ENCODE measurements around the gene MYADML2. TPM values are rescaled to one million over a fixed set of nuclear protein-coding genes. Genes with fewer than 3 reads are reported as not detected.

Gene MYADML2
- total RNA-seq, 2 experiments from 2014 or later: 0.19 TPM; not detected in 1

DNA sequence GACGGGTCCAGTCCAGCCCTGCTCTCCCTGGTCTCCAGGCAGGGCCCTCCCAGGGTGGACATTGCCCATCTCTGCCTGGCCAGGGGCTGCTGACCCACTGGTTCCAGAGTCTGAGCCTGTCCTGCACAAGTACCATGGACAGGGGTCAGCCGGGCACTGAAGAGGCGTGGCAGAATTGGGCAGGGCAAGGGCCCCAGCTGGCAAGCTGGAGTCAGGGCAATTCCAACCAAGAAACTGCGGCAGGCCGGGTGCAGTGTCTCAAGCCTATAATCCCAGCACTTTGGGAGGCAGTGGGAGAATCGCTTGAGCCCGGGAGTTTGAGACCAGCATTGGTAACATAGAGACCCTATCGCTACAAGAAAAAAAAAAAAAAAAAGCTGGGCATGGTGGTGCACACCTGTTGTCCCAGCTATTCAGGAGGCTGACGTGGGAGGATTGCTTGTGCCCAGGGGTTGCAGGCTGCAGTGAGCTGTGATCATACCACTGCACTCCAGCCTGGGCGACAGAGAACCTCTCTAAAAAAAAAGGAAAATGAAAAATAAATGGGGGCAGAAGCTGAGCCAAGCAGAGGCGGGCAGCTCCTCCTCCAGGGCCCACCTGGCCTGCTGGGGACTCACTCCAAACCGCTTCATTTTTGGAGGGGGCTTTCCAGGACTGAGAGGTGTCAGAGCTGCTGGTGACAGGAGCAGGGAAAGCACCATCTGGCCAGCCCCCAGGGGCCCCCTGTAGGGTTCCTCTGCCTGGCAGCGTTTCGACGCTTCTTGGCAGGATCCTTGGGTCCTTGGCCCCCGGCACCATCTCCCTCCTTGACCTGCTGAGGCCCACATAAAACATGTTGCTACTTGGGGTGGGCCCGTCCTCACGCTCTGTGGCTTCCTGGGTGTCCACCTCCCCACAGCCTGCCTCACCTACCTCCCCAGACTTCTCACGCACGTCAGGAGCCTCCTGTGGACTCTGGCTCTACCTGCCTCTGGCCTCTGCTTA, 16.6 kb downstream of the MYADML2 start:
- TF ChIP-seq EZH2phosphoT487 (IDR thresholded peaks at IDR 0.05; ENCODE audit: borderline replicate concordance, low read depth, low read length): no peak
- TF ChIP-seq, protein P1, sequence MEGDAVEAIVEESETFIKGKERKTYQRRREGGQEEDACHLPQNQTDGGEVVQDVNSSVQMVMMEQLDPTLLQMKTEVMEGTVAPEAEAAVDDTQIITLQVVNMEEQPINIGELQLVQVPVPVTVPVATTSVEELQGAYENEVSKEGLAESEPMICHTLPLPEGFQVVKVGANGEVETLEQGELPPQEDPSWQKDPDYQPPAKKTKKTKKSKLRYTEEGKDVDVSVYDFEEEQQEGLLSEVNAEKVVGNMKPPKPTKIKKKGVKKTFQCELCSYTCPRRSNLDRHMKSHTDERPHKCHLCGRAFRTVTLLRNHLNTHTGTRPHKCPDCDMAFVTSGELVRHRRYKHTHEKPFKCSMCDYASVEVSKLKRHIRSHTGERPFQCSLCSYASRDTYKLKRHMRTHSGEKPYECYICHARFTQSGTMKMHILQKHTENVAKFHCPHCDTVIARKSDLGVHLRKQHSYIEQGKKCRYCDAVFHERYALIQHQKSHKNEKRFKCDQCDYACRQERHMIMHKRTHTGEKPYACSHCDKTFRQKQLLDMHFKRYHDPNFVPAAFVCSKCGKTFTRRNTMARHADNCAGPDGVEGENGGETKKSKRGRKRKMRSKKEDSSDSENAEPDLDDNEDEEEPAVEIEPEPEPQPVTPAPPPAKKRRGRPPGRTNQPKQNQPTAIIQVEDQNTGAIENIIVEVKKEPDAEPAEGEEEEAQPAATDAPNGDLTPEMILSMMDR (conservative IDR thresholded peaks at IDR 0.05; ENCODE audit: low read length): no peak

DNA sequence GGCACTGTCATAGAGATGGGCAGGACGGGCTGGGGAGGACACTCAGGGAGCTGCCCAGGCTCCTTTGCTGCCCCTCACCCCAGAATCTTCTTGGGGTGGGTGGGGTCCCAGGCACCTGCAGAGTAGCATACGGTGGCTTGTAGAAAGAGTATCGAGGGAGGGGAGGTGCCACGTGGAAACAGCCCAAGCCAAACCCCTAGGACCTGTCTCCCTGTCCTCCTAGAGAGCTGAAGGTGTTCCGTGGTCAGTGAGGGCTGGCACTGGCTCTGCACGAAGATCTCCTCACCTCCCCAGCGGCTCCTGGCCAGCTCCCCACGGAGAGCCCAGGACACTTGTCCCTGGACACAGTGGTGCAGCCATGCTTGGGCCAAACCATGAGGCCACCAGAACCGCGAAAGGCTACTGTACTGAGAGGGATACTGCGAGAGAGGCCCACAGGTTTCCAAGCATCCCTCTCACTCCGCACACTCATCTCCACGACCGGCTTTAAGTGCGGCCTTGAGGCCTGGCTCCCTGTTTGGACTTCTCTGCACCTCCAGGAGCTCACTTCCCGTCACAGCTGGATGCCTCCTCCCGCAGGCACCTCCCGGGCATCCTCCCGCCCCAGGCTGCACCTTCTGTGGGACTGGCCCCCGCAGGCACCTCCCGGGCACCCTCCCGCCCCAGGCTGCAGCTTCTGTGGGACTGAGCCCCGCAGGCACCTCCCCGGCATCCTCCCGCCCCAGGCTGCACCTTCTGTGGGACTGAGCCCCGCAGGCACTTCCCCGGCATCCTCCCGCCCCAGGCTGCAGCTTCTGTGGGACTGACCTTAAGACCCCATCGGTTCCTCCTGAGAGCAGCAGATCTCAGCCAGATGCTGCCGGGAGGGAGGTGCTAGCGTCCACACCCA, 17.5 kb downstream of the MYADML2 start:
- CTCF ChIA-PET (ENCODE audit: unreplicated experiment): no interaction called here
- Histone ChIP-seq H4K20me1 (ENCODE audit: insufficient read depth, low read length) (no peaks in the 10 kb centered on the region), H3K4me1 (ENCODE audit: insufficient read depth, low read length, poor library complexity, severe bottlenecking) (peaks cover 28% of the 10 kb centered on the region), H3K9me2 (ENCODE audit: insufficient read depth, low read length) (no peaks in the 10 kb centered on the region), H3K9me3 (ENCODE audit: low read length) (no peaks in the 10 kb centered on the region), H3K79me2 (ENCODE audit: insufficient read depth, low read depth, low read length) (peaks cover 27% of the 10 kb centered on the region), H2AFZ (ENCODE audit: low read length) (no peak overlapping the region), H3K27ac (ENCODE audit: low read depth, low read length, poor library complexity, severe bottlenecking) (no peak overlapping the region), H3K4me3 (ENCODE audit: low read depth, low read length, poor library complexity, severe bottlenecking) (no peak overlapping the region), H3K36me3 (ENCODE audit: insufficient read depth, low read length) (peaks cover 17% of the 10 kb centered on the region; the same call in 1 of the 2 replicates), H3K4me2 (ENCODE audit: low read length) (peak overlapping the region; percentile 73)
- BruUV-seq (replicated peaks): no TSS peak
- no peak for DNase-seq (ENCODE audit: low spot score)
- POLR2A ChIA-PET: interaction anchor here (0.7 kb wide), 2 partner anchors 12 to 236 kb away, joined by 3 read pairs; partner anchors contain the start of gene SIRT7
- intact Hi-C loops (cut with micrococcal nuclease; ENCODE audit: unreplicated experiment): no loop called here
- no peak for TF ChIP-seq EZH2phosphoT487 (IDR thresholded peaks at IDR 0.05; ENCODE audit: borderline replicate concordance, low read depth, low read length)

More for the DNA sequence above, 16.6 kb downstream of the MYADML2 start:
- no peak overlapping the region for H3K4me3 ChIP-seq (ENCODE audit: low read depth, low read length, poor library complexity, severe bottlenecking)
- H3K36me3 ChIP-seq (ENCODE audit: insufficient read depth, low read length): peaks cover 26% of the 10 kb centered on the region
- ChIA-PET CTCF (ENCODE audit: unreplicated experiment) (no interaction called here), POLR2A (interaction anchor here (0.7 kb wide), 1 partner anchor 235 kb away, joined by 3 read pairs; no protein-coding TSS in a partner anchor)
- peaks cover 18% of the 10 kb centered on the region for H3K79me2 ChIP-seq (ENCODE audit: insufficient read depth, low read depth, low read length)
- H3K4me1 ChIP-seq (ENCODE audit: insufficient read depth, low read length, poor library complexity, severe bottlenecking): peaks cover 20% of the 10 kb centered on the region
- H3K9me3 ChIP-seq (ENCODE audit: low read length): no peaks in the 10 kb centered on the region
- H3K9me2 ChIP-seq (ENCODE audit: insufficient read depth, low read length): no peaks in the 10 kb centered on the region
- TSS peak; percentile 62 for BruUV-seq (replicated peaks)
- intact Hi-C loops (cut with micrococcal nuclease; ENCODE audit: unreplicated experiment): no loop called here
- H3K27ac ChIP-seq (ENCODE audit: low read depth, low read length, poor library complexity, severe bottlenecking): no peak overlapping the region
- no peaks in the 10 kb centered on the region for H4K20me1 ChIP-seq (ENCODE audit: insufficient read depth, low read length)
- no peak overlapping the region for H2AFZ ChIP-seq (ENCODE audit: low read length)
- no peak for DNase-seq (ENCODE audit: low spot score)
- H3K4me2 ChIP-seq (ENCODE audit: low read length): no peak overlapping the region
